GM18508 (cell line): ENCODE measurements around the gene TOM1L2.

Experiments used
- ATAC-seq: cut with Tn5 transposase; IDR thresholded peaks from one replicate; pipeline ENCODE4 v1.9.1; 2021; ENCODE audit warnings: moderate number of reproducible peaks; ENCODE audit not compliant: insufficient read depth, unreplicated experiment

Gene TOM1L2

GRCh38 chr17:17857496-17857895, 114.7 kb downstream of the TOM1L2 start:
- no peak for ATAC-seq

GRCh38 chr17:17856386-17856785, 115.8 kb downstream of the TOM1L2 start:
- ATAC-seq: no peak

GRCh38 chr17:17855976-17856375, 116.2 kb downstream of the TOM1L2 start:
- no peak for ATAC-seq

- ATAC-seq: no peak
Measured at GRCh38 chr17:17853811-17854447, 118.3 kb downstream of the TOM1L2 start.

- no peak for ATAC-seq
Measured at GRCh38 chr17:17852930-17853329, 119.3 kb downstream of the TOM1L2 start.

- ATAC-seq: no peak
Measured at GRCh38 chr17:17851103-17852002, 120.8 kb downstream of the TOM1L2 start.

- ATAC-seq: no peak
Measured at GRCh38 chr17:17849845-17850373, 122.3 kb downstream of the TOM1L2 start.

GRCh38 chr17:17849147-17849820, 122.9 kb downstream of the TOM1L2 start:
- no peak for ATAC-seq

- no peak for ATAC-seq
Measured at GRCh38 chr17:17848311-17849082, 123.7 kb downstream of the TOM1L2 start.

GRCh38 chr17:17847726-17848125, 124.5 kb downstream of the TOM1L2 start:
- ATAC-seq: no peak

GRCh38 chr17:17847118-17847689, 125.0 kb downstream of the TOM1L2 start:
- ATAC-seq: no peak

- no peak for ATAC-seq
Measured at GRCh38 chr17:17846645-17847044, 125.6 kb downstream of the TOM1L2 start.

- ATAC-seq: no peak
Measured at GRCh38 chr17:17846003-17846402, 126.2 kb downstream of the TOM1L2 start.

GRCh38 chr17:17845046-17845775, 127.0 kb downstream of the TOM1L2 start:
- no peak for ATAC-seq

- no peak for ATAC-seq
Measured at GRCh38 chr17:17844500-17844899, 127.7 kb downstream of the TOM1L2 start.

GRCh38 chr17:17844079-17844478, 128.1 kb downstream of the TOM1L2 start:
- no peak for ATAC-seq

- ATAC-seq: no peak
Measured at GRCh38 chr17:17843096-17843495, 129.1 kb downstream of the TOM1L2 start.

GRCh38 chr17:17842111-17842876, 129.9 kb downstream of the TOM1L2 start:
- ATAC-seq: no peak
